Activated naive CD8-positive, alpha-beta T cell (primary cell): Measurements from ENCODE around the gene INSR.
"Not testable (repeated sequence)": the region's sequence is repeated elsewhere in the genome, so short reads cannot be mapped to it uniquely, and the experiment has no call there.

ENCODE experiments used
- H3K27ac Mint-ChIP-seq: one replicate; pipeline ENCODE4 v1.8.0; 2021; ENCODE audit warnings: mixed read lengths
- H3K27me3 Mint-ChIP-seq: one replicate; pipeline ENCODE4 v1.8.0; 2021; ENCODE audit warnings: mixed read lengths
- H3K36me3 Mint-ChIP-seq: one replicate; pipeline ENCODE4 v1.8.0; 2021; ENCODE audit warnings: mixed read lengths
- H3K4me1 Mint-ChIP-seq: one replicate; pipeline ENCODE4 v1.8.0; 2021; ENCODE audit warnings: low read depth, mixed read lengths
- H3K4me3 Mint-ChIP-seq: one replicate; pipeline ENCODE4 v1.8.0; 2021; ENCODE audit warnings: mild to moderate bottlenecking, mixed read lengths
- H3K9me3 Mint-ChIP-seq: one replicate; pipeline ENCODE4 v1.8.0; 2021; ENCODE audit warnings: low read depth, mixed read lengths

INSR gene

DNA sequence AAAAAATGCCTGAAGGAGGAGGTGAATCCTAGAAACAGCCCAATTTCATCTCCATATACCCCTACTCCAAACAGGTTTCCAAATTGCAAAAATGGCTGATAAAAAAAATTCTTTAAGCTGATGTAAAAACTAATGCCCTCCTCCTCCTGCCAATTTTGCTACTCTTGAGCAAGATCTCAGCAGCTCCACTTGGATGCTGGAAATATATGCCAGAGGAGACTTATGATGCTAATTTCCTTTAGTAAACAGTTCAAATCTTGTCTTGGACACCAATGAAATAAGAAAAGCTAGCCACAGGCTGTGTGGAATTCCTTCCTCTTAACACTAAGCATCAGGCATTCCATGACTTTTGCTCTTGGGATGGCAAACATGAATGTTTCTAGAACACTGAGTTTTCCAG is 67.5 kb downstream of the INSR start:
- peaks cover 2% of the 10 kb centered on the region for H3K27me3 Mint-ChIP-seq
- peaks cover 8% of the 10 kb centered on the region for H3K4me1 Mint-ChIP-seq
- no peak overlapping the region for H3K4me3 Mint-ChIP-seq
- H3K27ac Mint-ChIP-seq: no peak overlapping the region
- no peaks in the 10 kb centered on the region for H3K9me3 Mint-ChIP-seq
- H3K36me3 Mint-ChIP-seq: no peaks in the 10 kb centered on the region

DNA sequence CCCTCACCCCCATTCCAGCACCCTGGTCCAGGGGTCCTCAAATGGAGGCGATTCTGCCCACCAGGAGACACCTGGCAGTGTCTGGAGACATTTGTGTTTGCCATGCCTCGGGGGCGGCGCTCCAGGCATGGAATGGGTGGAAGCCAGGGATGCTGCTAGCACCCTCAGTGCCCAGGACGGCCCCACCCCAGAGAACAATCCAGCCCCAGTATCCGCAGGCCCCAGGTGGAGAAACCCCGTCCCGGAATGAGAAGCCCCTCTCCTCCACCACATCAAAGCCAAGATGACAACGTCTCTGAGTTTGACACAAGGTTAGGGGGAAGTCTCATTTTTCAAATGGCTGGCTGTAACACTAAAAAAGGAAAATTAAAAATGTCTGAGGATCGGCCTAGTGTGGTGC is 68.5 kb downstream of the INSR start:
- H3K4me3 Mint-ChIP-seq: no peak overlapping the region
- H3K9me3 Mint-ChIP-seq: no peaks in the 10 kb centered on the region
- H3K27me3 Mint-ChIP-seq: peaks cover 2% of the 10 kb centered on the region
- no peak overlapping the region for H3K27ac Mint-ChIP-seq
- H3K36me3 Mint-ChIP-seq: no peaks in the 10 kb centered on the region
- H3K4me1 Mint-ChIP-seq: peaks cover 8% of the 10 kb centered on the region

DNA sequence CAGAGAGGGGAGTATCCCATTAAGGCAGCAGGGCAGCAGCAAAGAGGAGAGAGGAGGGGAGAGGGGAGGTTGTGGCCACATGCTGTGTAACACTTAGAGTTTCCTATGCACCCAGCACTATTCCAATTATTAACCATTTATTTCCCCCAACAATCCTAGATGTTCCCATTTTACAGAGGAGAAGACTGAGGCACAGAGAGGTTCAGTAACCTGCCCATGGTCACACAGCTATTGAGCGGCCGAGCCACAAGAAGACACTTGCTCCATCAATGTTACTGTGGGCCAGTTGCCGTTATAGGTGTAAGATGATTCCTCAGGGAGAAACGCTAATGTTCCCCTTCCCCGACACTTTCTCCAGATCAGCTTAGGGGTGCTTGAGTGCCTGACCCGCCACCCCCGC is 69.2 kb downstream of the INSR start:
- no peak overlapping the region for H3K4me3 Mint-ChIP-seq
- H3K9me3 Mint-ChIP-seq: no peaks in the 10 kb centered on the region
- H3K27me3 Mint-ChIP-seq: peaks cover 2% of the 10 kb centered on the region
- H3K27ac Mint-ChIP-seq: no peak overlapping the region
- H3K36me3 Mint-ChIP-seq: no peaks in the 10 kb centered on the region
- H3K4me1 Mint-ChIP-seq: peaks cover 8% of the 10 kb centered on the region

DNA sequence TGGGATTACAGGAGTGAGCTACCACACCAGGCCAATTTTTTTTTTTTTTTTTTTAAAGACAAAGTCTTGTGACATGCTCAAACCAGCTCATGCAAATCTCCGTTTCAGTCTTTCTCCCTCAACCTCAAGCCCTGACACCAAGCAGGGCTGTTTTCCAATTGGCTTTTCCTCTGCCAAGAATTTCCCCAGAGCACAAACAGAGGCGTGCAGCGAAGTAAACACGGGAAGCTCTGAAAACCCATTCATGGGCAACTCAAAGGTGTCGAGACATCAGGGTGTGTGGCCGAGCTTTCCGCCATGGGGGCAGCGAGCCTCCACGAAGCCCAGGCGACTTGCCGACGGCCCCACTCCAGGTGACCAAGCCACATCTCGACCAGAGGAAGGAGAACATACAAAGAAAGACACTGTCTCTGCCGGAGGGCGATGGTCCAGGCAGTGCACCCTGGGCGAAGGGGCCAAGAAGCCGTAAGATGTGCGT is 70.0 kb downstream of the INSR start:
- no peak overlapping the region for H3K27ac Mint-ChIP-seq
- no peaks in the 10 kb centered on the region for H3K9me3 Mint-ChIP-seq
- H3K36me3 Mint-ChIP-seq: no peaks in the 10 kb centered on the region
- H3K27me3 Mint-ChIP-seq: peaks cover 2% of the 10 kb centered on the region
- H3K4me1 Mint-ChIP-seq: peaks cover 8% of the 10 kb centered on the region
- no peak overlapping the region for H3K4me3 Mint-ChIP-seq

DNA sequence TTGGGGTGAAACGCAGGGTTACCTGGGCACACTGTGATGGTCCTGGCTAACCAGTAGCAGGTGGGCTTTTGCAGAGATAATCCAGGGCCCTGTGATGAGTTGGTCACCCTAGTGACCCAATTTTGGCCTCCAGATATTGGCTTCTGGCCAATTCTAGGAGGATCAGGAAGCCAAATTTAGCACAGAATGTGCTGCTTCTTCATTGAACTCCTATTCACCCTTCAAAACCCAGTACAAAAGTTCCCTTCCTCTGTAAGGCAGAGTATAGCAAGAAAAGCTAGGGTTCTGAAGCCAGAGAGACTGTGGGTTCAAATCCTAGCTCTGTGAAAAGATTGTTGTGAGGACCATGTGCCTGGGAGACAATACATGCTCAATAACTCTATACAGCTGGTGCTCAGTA is 70.8 kb downstream of the INSR start:
- Mint-ChIP-seq H3K27me3 (peaks cover 2% of the 10 kb centered on the region), H3K4me3 (no peak overlapping the region), H3K4me1 (peaks cover 8% of the 10 kb centered on the region), H3K9me3 (no peaks in the 10 kb centered on the region), H3K27ac (no peak overlapping the region), H3K36me3 (no peaks in the 10 kb centered on the region)

DNA sequence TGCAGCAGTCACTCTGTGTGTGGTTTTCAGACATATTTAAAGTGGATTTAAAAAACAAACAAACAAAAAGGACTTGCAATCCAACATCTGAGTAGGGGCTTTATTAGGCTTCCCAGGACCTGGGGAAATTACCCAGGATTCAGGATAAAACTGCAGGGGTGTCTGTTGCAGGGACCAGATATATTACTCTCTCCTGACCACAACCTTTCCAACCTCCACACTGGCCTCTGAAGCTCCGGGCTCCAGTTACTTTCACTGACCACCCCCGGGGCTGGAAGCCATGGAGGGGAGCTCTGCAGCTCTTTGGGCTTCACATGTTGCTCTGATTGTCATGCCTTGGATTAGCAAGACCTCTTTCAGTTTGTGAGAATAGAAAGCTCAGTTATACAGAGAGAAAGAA is 75.2 kb downstream of the INSR start:
- Mint-ChIP-seq H3K4me3 (no peak overlapping the region), H3K36me3 (no peaks in the 10 kb centered on the region), H3K4me1 (peaks cover under 1% of the 10 kb centered on the region), H3K27me3 (no peaks in the 10 kb centered on the region), H3K9me3 (no peaks in the 10 kb centered on the region), H3K27ac (no peak overlapping the region)

DNA sequence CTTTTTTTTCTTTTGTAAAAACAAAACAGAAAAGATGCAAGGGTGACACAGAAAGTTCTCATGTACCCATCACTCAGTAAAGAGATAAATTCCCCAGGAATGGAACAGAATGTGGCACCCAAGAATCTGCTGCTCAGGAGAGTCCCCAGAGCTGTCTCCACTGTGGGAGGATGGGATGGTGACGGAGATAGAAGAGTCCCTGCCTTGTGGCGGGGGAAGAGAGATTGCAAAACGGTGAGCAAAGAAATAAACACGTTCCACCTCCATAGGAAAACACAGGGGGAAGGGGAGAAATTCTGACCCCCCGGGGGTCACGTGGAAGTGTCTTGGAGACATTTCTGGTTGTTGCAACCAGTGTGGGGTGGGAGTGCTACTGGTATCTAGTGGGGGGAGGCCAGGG is 76.4 kb downstream of the INSR start:
- peaks cover 5% of the 10 kb centered on the region for H3K4me1 Mint-ChIP-seq
- H3K27ac Mint-ChIP-seq: no peak overlapping the region
- no peaks in the 10 kb centered on the region for H3K36me3 Mint-ChIP-seq
- H3K27me3 Mint-ChIP-seq: peaks cover 1% of the 10 kb centered on the region
- no peak overlapping the region for H3K4me3 Mint-ChIP-seq
- no peaks in the 10 kb centered on the region for H3K9me3 Mint-ChIP-seq

DNA sequence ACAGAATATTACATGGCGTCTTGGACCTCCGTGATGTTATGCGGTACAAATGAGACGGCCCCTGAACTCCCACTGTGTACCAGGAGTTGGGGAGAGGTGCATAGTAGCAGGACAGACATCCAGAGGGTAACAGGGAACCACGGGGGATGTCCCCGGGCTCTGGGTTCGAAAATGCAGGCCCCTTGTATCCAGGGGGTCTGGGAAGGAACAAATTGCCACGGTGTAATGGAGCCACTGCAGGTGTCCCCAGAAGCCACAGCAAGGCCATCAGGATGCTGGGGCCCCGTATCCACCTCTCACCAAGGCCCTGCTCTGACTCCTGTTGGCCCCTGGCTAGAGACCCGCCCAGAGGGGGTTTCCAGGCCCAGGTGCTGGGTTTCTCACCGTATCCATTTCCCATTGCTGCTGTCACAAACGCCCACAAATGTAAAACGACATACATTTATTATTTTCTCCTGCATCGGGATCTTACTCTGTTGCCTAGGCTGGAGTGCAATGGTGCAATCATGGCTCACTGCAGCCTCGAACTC is 77.8 kb downstream of the INSR start:
- H3K36me3 Mint-ChIP-seq: no peaks in the 10 kb centered on the region
- peaks cover 1% of the 10 kb centered on the region for H3K27me3 Mint-ChIP-seq
- no peaks in the 10 kb centered on the region for H3K9me3 Mint-ChIP-seq
- no peak overlapping the region for H3K4me3 Mint-ChIP-seq
- H3K4me1 Mint-ChIP-seq: peaks cover 5% of the 10 kb centered on the region
- H3K27ac Mint-ChIP-seq: no peak overlapping the region

DNA sequence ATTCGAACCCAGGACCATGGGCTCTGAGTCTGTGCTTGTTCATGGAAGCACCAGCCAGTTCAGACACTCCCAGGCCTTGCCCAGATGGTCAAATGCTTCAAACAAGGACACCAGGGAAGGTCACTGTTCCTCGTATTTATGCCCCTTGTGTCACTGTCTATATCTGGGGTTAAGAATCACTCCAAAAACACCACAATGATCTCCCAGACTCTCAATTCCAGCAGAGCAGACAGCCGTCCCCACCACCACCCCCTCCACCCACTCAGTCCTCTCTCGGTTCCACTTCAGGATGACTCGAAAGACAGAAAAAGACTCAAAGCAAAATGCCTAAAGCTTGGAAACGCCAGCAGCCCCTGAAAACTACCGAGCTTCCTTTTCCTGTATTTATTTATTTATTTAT is 79.0 kb downstream of the INSR start:
- Mint-ChIP-seq H3K27me3 (peaks cover 1% of the 10 kb centered on the region), H3K36me3 (no peaks in the 10 kb centered on the region), H3K27ac (no peak overlapping the region), H3K4me3 (no peak overlapping the region), H3K4me1 (peaks cover 5% of the 10 kb centered on the region), H3K9me3 (no peaks in the 10 kb centered on the region)

DNA sequence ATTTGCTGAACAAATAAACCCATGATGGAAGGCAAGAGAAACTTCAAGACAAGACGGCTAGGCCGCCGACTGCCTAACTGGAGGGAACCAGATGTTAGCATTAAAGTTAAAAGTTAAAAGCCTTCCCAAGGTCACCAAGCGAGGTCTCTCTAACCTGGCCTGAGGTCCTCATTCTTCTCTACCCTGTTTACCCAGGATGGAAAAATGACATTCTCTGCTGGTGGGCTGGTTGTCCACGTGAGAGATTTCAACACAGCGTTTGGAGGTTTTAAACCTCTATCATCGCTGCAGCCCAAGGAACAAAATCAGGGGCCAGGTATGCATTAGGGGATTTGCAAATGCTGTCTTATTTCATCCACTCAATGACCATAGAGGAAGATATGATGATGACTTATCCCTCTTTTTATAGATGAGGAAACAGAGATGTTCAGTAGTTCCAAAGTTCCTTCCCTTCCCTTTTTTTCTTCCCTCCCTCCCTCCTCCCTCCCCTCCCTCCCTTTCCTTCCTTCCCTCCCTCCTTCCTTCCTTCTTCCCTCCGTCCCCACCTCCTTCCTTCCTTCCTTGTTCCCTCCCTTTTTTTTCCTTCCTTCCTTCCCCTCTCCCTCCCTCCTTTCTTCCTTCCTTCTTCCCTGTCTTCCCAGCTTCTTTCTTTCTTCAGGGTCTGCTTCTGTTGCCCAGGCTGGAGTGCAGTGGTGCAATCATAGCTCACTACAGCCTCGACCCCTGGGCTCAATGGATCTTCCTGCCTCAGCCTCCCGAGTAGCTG is 79.7 kb downstream of the INSR start:
- Mint-ChIP-seq H3K27ac (no peak overlapping the region), H3K4me1 (peaks cover 7% of the 10 kb centered on the region), H3K4me3 (no peak overlapping the region)

DNA sequence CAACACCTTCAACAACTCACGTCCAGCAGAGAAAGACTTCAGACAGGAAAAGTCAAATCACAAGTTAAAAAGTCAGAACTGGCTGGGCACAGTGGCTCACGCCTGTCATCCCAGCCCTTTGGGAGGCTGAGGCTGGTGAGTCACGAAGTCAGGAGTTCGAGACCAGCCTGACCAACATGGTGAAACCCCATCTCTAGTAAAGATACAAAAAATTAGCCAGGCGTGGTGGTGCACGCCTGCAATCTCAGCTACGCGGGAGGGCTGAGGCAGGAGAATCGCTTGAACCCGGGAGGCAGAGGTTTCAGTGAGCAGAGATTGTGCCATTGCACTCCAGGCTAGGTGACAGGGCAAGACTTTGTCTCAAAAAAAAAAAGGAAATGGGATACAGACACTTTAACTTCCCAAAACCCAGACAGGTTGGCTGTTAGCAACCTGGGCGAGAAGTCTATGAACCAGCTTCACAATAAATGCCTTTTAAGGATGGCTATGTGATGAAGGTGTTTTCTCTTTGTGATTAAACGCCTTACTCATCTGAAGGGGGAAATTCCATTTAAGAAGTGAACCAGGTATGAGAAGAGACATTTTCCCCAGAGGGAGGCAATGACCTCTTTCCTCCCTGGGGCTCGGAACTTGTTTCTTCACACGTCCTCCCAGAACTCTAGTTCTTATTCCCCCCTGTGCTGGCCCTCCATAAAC is 80.4 kb downstream of the INSR start:
- Mint-ChIP-seq H3K27me3 (peaks cover 1% of the 10 kb centered on the region), H3K36me3 (no peaks in the 10 kb centered on the region), H3K4me1 (peaks cover 7% of the 10 kb centered on the region), H3K9me3 (no peaks in the 10 kb centered on the region), H3K27ac (no peak overlapping the region), H3K4me3 (no peak overlapping the region)

More for the DNA sequence above, 79.7 kb downstream of the INSR start:
- no peaks in the 10 kb centered on the region for H3K36me3 Mint-ChIP-seq
- no peaks in the 10 kb centered on the region for H3K9me3 Mint-ChIP-seq
- H3K27me3 Mint-ChIP-seq: peaks cover 1% of the 10 kb centered on the region

DNA sequence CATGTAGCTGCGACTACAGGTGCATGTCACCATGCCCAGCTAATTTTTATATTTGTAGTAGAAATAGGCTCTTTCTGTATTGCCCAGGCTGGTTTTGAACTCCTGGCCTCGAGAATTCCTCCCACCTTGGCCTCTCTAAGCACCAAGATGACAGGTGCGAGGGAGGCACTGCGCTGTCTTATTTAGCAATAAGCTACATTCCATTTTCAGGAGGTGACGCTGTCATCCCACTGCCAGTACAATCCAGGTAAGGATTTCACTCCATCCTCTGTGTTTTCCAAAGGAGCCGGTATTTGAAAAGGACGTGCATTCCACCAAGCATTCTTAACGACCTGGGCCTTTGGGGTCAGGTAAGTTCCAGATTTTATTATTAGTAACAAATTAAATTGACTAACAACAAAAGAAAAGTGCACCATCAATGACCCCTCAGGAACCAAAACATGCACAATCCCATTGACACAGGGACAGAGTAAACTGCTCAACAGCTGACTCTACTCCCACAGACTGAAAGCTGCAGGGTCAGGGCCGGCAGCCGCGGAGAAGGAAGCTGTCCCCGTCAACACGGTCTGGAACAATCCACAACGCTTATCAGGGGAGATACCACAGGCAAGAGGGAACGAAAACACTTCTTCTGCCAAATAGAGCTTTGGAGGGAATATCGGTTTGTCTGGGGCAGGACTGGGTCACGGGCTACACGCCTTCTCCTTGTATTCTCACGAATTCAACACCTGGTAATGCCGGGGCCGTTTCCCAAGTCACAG is 82.8 kb downstream of the INSR start:
- Mint-ChIP-seq H3K27ac (no peak overlapping the region), H3K4me3 (no peak overlapping the region), H3K4me1 (peaks cover 18% of the 10 kb centered on the region), H3K36me3 (no peaks in the 10 kb centered on the region), H3K27me3 (peaks cover 1% of the 10 kb centered on the region), H3K9me3 (no peaks in the 10 kb centered on the region)

DNA sequence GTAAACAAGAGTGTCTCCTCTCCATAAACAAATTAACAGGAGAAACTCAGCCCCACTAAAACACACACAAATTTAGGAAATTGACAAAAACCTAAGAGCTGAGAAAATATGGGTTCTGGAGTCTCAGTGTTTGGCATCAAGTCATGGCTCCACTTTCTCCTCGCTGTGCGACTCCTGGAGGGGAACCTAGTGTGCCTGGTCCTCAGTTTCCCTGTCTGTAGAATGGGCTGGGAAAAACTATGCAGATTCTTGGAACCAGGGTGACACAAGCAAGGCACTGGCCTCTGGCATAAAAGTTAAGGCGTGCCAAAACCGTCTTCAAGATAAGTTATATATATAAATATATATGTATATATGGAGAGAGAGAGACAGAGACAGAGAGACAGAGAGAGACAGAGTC is 83.9 kb downstream of the INSR start:
- Mint-ChIP-seq H3K4me1 (peaks cover 18% of the 10 kb centered on the region), H3K27ac (no peak overlapping the region)

DNA sequence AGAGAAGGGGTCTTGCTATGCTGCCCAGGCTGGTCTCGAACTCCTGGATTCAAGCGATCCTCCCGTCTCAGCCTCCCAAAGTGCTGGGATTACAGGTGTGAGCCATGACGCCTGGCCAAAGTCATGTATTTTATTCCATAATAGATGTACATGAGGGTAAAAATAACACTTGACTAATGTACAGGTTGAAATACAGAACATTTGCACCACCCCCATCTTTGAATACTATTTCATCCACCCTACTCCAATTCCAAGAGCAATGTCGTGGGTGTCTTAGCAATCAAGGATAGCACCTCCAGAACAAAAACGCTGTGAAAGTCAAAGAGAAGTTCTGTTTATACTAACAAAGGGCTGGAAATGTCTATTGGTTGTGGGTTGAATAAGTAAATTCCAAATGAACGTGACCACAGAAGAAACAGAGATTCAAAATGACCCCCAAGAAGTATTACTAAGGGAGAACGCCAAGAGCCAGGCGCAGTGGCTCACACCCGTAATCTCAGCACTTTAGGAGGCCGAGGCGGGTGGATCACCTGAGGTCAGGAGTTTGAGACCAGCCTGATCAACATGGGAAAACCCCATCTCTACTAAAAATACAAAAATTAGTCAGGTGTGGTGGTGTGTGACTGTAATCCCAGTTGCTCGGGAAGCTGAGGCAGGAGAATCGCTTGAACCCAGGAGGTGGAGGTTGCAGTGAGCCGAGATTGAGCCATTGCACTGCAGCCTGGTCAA is 84.5 kb downstream of the INSR start:
- H3K4me3 Mint-ChIP-seq: not testable (repeated sequence)

More for the DNA sequence above, 83.9 kb downstream of the INSR start:
- no peaks in the 10 kb centered on the region for H3K9me3 Mint-ChIP-seq
- peaks cover 1% of the 10 kb centered on the region for H3K27me3 Mint-ChIP-seq
- H3K4me3 Mint-ChIP-seq: no peak overlapping the region
- H3K36me3 Mint-ChIP-seq: no peaks in the 10 kb centered on the region

More for the DNA sequence above, 84.5 kb downstream of the INSR start:
- not testable (repeated sequence) for H3K9me3 Mint-ChIP-seq, H3K36me3 Mint-ChIP-seq, H3K27me3 Mint-ChIP-seq, H3K27ac Mint-ChIP-seq
- H3K4me1 Mint-ChIP-seq: peaks cover 18% of the 10 kb centered on the region
